Osteocyte (in vitro differentiated cells): ENCODE results near the gene SERPING1. TPM values are rescaled to one million over a fixed set of nuclear protein-coding genes. Genes with fewer than 3 reads are reported as not detected.

ENCODE experiments used
- DNase-seq: peaks from one replicate; pipeline ENCODE4 v3.0.0; 2021; ENCODE audit warnings: mixed read lengths; ENCODE audit not compliant: unreplicated experiment; ENCODE audit errors: extremely low spot score
- H3K27ac Mint-ChIP-seq: one replicate; pipeline ENCODE4 v1.8.0; 2021; ENCODE audit warnings: mild to moderate bottlenecking, mixed read lengths; ENCODE audit not compliant: unreplicated experiment
- H3K27me3 Mint-ChIP-seq: one replicate; pipeline ENCODE4 v1.8.0; 2021; ENCODE audit warnings: mixed read lengths; ENCODE audit not compliant: unreplicated experiment
- H3K36me3 Mint-ChIP-seq: one replicate; pipeline ENCODE4 v1.8.0; 2021; ENCODE audit warnings: mixed read lengths; ENCODE audit not compliant: unreplicated experiment
- H3K4me1 Mint-ChIP-seq: one replicate; pipeline ENCODE4 v1.8.0; 2021; ENCODE audit warnings: mixed read lengths; ENCODE audit not compliant: unreplicated experiment
- H3K4me3 Mint-ChIP-seq: one replicate; pipeline ENCODE4 v1.8.0; 2021; ENCODE audit warnings: mild to moderate bottlenecking, moderate library complexity, mixed read lengths; ENCODE audit not compliant: unreplicated experiment
- H3K9me3 Mint-ChIP-seq: one replicate; pipeline ENCODE4 v1.8.0; 2021; ENCODE audit warnings: mixed read lengths; ENCODE audit not compliant: unreplicated experiment
- total RNA-seq: library from RNA; stranded (reverse); gene quantifications from 2 replicates; pipeline ENCODE4 v1.2.1, GENCODE V29; 2021
- TF ChIP-seq, protein P1 (sequence below): fragments of 200-600 bp; sonication (generic); IDR thresholded peaks from 2 replicates; pipeline ENCODE4 v1.5.0; 2021; ENCODE audit warnings: antibody characterized with exemption, mild to moderate bottlenecking, moderate library complexity

Gene SERPING1
- total RNA-seq, 1 donor from 2014 or later: 21.9 TPM

DNA sequence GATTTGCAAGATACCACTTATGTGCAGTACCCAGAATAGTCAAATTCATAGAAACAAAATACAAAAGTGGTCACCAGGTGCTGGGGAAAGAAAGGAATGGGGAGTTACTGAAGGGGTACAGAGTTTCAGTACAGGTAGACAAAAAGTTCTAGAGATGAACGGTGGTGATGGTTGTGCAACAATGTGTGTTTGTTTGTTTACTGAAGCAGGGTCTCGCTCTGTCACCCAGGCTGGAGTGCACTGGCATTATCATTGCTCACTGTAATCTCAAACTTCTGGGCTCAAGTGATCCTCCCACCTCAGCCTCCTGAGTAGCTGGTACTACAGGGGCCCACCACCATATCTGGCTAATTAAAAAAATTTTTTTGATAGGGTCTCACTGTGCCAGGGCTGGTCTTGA is 42.1 kb upstream of the SERPING1 start:
- no peak overlapping the region for H3K27ac Mint-ChIP-seq
- peaks cover 48% of the 10 kb centered on the region for H3K36me3 Mint-ChIP-seq
- TF ChIP-seq, protein P1, sequence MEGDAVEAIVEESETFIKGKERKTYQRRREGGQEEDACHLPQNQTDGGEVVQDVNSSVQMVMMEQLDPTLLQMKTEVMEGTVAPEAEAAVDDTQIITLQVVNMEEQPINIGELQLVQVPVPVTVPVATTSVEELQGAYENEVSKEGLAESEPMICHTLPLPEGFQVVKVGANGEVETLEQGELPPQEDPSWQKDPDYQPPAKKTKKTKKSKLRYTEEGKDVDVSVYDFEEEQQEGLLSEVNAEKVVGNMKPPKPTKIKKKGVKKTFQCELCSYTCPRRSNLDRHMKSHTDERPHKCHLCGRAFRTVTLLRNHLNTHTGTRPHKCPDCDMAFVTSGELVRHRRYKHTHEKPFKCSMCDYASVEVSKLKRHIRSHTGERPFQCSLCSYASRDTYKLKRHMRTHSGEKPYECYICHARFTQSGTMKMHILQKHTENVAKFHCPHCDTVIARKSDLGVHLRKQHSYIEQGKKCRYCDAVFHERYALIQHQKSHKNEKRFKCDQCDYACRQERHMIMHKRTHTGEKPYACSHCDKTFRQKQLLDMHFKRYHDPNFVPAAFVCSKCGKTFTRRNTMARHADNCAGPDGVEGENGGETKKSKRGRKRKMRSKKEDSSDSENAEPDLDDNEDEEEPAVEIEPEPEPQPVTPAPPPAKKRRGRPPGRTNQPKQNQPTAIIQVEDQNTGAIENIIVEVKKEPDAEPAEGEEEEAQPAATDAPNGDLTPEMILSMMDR: no peak
- DNase-seq: no peak
- no peaks in the 10 kb centered on the region for H3K27me3 Mint-ChIP-seq
- no peak overlapping the region for H3K4me3 Mint-ChIP-seq
- H3K4me1 Mint-ChIP-seq: no peaks in the 10 kb centered on the region
- H3K9me3 Mint-ChIP-seq: no peaks in the 10 kb centered on the region

DNA sequence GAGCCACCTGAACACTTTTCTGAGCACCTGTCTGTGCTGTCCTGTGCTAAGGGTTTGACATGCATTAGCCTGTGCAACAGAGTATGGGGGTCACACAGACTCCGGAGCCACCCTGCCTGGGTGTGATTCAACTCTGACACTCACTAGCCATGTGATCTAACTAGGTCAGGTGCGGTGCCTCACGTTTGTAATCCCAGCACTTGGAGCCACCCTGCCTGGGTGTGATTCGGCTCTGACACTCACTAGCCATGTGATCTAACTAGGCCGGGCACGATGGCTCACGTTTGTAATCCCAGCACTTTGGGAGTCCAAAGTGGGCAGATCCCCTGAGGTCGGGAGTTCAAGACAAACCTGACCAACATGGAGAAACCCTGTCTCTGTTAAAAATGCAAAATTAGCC is 41.4 kb upstream of the SERPING1 start:
- H3K9me3 Mint-ChIP-seq: no peaks in the 10 kb centered on the region
- H3K27ac Mint-ChIP-seq: no peak overlapping the region
- H3K4me1 Mint-ChIP-seq: no peaks in the 10 kb centered on the region
- H3K4me3 Mint-ChIP-seq: no peak overlapping the region
- TF ChIP-seq, protein P1: no peak
- no peak for DNase-seq
- H3K27me3 Mint-ChIP-seq: no peaks in the 10 kb centered on the region
- H3K36me3 Mint-ChIP-seq: peaks cover 47% of the 10 kb centered on the region

DNA sequence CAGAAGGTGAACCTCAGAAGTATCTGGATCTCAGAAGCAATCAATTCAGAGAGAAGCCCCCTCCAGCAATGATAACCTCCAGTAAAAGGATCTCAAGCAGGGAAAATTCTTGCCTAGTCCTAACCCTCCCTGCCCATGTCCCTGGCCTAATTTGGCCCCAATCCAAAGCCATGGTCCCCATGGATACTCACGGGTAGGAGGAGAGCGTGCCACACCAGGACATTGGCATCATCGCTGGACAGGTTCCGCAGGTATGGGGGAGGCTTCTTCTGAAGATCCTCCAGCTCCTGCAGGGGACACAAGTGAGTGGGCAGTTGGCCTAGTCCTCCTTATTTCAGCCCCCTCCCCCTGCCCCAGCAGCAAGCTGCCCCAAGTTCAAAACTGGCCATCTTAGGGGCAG is 37.3 kb upstream of the SERPING1 start:
- TF ChIP-seq, protein P1: no peak
- no peak overlapping the region for H3K4me3 Mint-ChIP-seq
- H3K27ac Mint-ChIP-seq: no peak overlapping the region
- H3K9me3 Mint-ChIP-seq: no peaks in the 10 kb centered on the region
- no peak for DNase-seq
- H3K36me3 Mint-ChIP-seq: peaks cover 22% of the 10 kb centered on the region
- H3K27me3 Mint-ChIP-seq: no peaks in the 10 kb centered on the region
- H3K4me1 Mint-ChIP-seq: peaks cover 2% of the 10 kb centered on the region

DNA sequence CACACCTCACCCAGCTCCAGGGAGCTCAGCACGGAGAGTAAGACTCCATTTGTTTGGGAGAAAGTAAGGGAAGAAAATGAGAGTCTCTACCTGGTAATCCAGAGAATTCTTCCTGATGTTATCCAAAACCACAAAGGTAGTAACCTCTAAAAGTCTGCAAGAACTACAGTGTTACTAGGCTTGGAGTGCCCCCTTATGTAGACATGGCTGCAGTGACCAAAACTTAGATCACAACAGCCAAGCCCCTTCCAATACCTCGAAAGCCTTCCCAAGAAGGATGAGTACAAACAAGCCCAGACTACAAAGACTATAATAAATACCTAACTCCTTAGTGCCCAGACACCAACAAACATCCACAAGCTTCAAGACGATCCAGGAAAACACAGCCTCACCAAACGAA is 34.9 kb upstream of the SERPING1 start:
- no peak overlapping the region for H3K27ac Mint-ChIP-seq
- H3K9me3 Mint-ChIP-seq: no peaks in the 10 kb centered on the region
- no peak for DNase-seq
- H3K4me3 Mint-ChIP-seq: no peak overlapping the region
- peaks cover 18% of the 10 kb centered on the region for H3K4me1 Mint-ChIP-seq
- TF ChIP-seq, protein P1: no peak
- H3K36me3 Mint-ChIP-seq: peaks cover 7% of the 10 kb centered on the region
- H3K27me3 Mint-ChIP-seq: no peaks in the 10 kb centered on the region

DNA sequence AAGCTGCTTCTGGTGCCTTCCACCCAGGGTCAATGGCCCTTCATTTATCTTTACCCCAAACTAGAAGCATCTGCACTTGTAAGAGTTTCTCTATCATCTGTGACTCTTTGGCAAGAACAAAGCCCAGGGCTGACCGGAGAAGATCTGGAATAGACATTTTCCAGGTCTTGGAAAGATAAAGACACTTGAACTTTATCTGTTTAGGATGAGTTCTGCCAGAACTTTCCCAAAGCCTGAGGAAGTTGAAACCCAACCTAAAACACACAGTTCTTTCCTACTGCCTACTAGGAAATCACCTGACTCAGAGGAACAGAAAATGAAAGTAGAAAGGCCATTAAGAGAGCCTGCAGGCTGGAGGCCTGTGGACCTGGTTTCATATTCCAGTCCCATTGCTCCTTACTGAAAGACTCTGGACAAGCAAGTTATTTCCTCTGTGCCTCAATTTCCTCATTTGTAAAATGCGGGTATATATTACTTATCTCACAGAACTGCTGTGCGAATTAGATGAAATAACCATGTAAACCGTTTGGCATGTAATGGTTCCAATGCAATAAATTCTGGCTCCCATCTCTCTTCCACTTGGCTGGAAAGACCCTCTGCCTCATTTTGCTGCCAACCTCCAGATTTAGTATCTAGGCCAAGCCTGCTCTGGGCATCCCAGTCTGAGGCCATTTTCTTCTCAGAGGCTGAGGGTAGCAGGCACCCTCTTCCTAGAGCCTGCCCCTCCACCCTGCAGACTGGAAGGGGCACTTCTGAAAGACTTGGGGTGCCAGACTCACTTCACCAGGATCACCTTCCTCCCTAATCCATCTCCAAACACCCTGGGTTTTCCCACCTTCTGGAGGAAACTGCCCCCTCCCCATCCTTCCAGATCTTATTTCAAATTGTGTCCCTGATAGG is 31.2 kb upstream of the SERPING1 start:
- DNase-seq: no peak
- Mint-ChIP-seq H3K27me3 (no peaks in the 10 kb centered on the region), H3K27ac (peak overlapping the region; percentile 93), H3K4me1 (peaks cover 26% of the 10 kb centered on the region), H3K9me3 (no peaks in the 10 kb centered on the region), H3K36me3 (no peaks in the 10 kb centered on the region), H3K4me3 (peak overlapping the region; percentile 84)
- TF ChIP-seq, protein P1: no peak
